GM12864 (cell line): Measurements from ENCODE around the gene HUS1.
"Not testable (repeated sequence)": the region's sequence is repeated elsewhere in the genome, so short reads cannot be mapped to it uniquely, and the experiment has no call there.

Source experiments
- DNase-seq: peaks from one replicate; pipeline ENCODE4 v3.0.0-alpha.2; 2011; ENCODE audit warnings: low read depth
- H3K4me3 ChIP-seq: 2 replicates; pipeline ENCODE4 v1.5.1; 2011; ENCODE audit warnings: mild to moderate bottlenecking, low read depth, low read length, control low read depth
- CTCF ChIP-seq: IDR thresholded peaks from 2 replicates; pipeline ENCODE4 v1.5.1; 2011; ENCODE audit warnings: low read depth, mild to moderate bottlenecking, moderate library complexity, low read length, control low read depth, inconsistent platforms; ENCODE audit errors: missing control alignments

HUS1 gene

GRCh38 chr7:47935336-47935735, 44.1 kb downstream of the HUS1 start:
- no peak for DNase-seq
- H3K4me3 ChIP-seq = no peak overlapping the region
- TF ChIP-seq CTCF = no peak

- no peak for TF ChIP-seq CTCF
- DNase-seq = no peak
- no peak overlapping the region for H3K4me3 ChIP-seq
Measured at GRCh38 chr7:47934831-47935230, 44.6 kb downstream of the HUS1 start.

- no peak for DNase-seq
- TF ChIP-seq CTCF = no peak
- H3K4me3 ChIP-seq = no peak overlapping the region
Measured at GRCh38 chr7:47933215-47933614, 46.2 kb downstream of the HUS1 start.

GRCh38 chr7:47932466-47933037, 46.9 kb downstream of the HUS1 start:
- no peak for DNase-seq
- H3K4me3 ChIP-seq = no peak overlapping the region
- TF ChIP-seq CTCF = no peak

- TF ChIP-seq CTCF = no peak
- DNase-seq = no peak
Measured at GRCh38 chr7:47932016-47932415, 47.4 kb downstream of the HUS1 start.

GRCh38 chr7:47931005-47932004, 48.1 kb downstream of the HUS1 start:
- DNase-seq = no peak
- no peak overlapping the region for H3K4me3 ChIP-seq
- TF ChIP-seq CTCF = no peak

More at GRCh38 chr7:47932016-47932415, 47.4 kb downstream of the HUS1 start:
- no peak overlapping the region for H3K4me3 ChIP-seq

GRCh38 chr7:47924266-47924665, 55.1 kb downstream of the HUS1 start:
- DNase-seq = no peak
- H3K4me3 ChIP-seq = no peak overlapping the region
- TF ChIP-seq CTCF = no peak

- not testable (repeated sequence) for H3K4me3 ChIP-seq, DNase-seq
Measured at GRCh38 chr7:47923081-47923875, 56.1 kb downstream of the HUS1 start.

- not testable (repeated sequence) for DNase-seq, H3K4me3 ChIP-seq
Measured at GRCh38 chr7:47916514-47916913, 62.9 kb downstream of the HUS1 start.
